CD4-positive, alpha-beta T cell treated with Interleukin-6 at 100 ng/mL for 8 hours (primary cell): ENCODE data around the gene PPP1R14B.
A peak's percentile ranks its signal among the peaks of the same experiment; 100 is the strongest.

Source experiments
- DNase-seq: peaks from one replicate; pipeline ENCODE4 v3.0.0-alpha.2; 2020; ENCODE audit warnings: mixed read lengths, low spot score

Gene PPP1R14B, protein sequence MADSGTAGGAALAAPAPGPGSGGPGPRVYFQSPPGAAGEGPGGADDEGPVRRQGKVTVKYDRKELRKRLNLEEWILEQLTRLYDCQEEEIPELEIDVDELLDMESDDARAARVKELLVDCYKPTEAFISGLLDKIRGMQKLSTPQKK

GRCh38 chr11:64246871-64247728, at the start of gene PPP1R14B:
PPP1R14B (minus strand) TSS chr11:64246943; CDS start chr11:64246673, 270 bp downstream.
- DNase-seq: peak; percentile 76

- DNase-seq: no peak
Observed at GRCh38 chr11:64296236-64296635, 49.5 kb upstream of the PPP1R14B start.

DNA sequence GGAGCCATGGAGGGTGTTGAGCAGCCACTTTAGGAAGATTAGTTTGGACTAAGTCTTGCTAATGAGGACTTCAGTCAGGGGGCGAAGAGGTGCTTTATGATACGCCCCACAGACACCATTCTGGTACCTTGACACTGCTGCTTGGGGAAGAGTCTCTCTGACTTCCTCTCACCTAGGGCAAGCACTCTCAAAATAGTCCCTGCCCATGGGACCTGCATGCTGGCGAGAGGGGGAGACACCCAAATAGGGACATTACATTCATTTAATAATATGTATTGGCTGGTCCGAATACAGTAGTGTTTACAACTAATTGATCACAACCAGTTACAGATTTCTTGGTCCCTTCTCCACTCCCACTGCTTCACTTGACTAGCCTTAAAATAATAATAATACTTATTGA, 49.0 kb upstream of the PPP1R14B start:
- DNase-seq: no peak

- DNase-seq: no peak
Observed at GRCh38 chr11:64294774-64295173, 48.0 kb upstream of the PPP1R14B start.

DNA sequence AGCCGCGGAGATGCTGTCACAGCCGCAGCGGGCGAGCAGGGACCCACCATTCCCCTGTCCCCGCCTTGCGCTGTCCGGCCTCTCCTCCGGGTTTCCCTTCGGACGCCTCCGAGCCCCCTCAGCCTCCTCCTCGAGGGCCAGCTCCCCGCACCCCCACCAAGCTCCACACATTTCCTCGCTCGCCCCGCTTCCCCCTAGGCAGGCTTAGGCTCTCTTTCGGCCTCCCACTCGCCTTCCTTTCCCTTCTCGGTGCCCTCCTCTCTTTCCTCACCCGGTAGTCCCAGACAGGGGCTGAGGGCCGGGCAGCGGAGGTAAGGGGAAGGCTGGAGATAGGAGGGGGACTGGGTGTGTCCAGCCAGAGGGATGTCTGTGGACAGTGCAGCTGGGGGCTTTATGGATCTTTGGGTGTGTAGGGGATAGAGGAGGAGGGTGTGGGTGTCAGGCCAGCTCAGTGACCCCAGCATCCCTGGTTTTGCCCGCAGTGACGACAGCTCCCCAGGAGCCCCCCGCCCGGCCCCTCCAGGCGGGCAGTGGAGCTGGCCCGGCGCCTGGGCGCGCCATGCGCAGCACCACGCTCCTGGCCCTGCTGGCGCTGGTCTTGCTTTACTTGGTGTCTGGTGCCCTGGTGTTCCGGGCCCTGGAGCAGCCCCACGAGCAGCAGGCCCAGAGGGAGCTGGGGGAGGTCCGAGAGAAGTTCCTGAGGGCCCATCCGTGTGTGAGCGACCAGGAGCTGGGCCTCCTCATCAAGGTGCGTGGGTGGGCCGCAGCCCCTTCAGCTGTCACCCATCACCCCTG, 45.9 kb upstream of the PPP1R14B start:
- DNase-seq: no peak

DNA sequence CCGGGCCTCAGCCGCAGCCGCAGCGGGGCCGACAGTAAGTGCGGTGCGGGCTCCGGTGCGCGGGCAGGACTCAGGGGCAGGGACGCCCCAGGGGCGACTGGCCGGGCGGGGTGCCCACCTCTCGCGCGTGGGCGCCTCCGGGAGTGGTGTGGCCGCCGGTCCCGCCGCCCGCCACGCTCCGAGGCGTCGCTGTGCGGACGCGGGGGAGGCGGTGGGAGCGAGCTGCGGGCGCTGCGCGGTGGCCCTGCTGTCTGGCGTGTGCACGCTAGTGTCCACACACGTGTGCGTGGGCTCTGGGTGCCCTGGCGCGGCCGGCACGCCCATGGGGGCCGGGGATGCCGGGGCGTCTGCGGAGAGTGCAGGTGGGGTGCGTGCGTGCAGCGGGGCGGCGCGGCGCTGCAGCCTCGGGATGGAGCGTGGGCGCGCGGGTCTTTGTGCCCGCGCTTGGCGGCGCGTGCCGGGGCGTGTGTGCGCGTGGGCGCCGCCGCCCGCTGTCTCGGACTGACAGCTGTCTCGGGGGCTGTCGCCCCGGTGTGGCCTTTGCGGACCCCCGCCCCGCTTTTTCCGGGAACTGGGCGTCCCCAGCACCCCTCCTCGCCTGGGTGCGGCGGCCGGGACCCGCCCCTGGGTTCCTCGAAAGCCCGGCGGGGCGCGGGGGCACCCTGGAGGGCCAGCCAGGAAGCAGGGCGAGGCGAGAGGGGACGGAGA, 45.2 kb upstream of the PPP1R14B start:
- no peak for DNase-seq

GRCh38 chr11:64291262-64291751, 44.6 kb upstream of the PPP1R14B start, which contains the start of gene KCNK4:
KCNK4 (plus strand) TSS chr11:64291302; CDS start chr11:64293019, 1,717 bp downstream.
- no peak for DNase-seq

GRCh38 chr11:64290352-64291261, 43.9 kb upstream of the PPP1R14B start:
- DNase-seq: no peak

GRCh38 chr11:64289002-64289564, 42.3 kb upstream of the PPP1R14B start:
- DNase-seq: no peak

DNA sequence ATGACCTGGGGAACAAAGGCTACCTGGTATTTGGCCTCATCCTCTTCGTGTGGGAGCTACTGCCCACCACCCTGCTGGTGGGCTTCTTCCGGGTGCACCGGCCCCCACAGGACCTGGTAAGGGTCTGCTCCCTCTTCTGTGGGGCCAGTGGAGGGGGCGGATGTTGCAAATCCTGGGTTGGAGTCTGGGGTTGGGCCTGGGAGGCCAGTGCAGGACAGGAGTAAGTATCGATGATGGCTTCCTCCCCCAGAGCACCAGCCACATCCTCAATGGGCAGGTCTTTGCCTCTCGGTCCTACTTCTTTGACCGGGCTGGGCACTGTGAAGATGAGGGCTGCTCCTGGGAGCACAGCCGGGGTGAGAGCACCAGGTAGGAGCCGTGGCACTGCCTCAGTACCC, 41.6 kb upstream of the PPP1R14B start:
- DNase-seq: no peak

GRCh38 chr11:64287676-64288352, 41.1 kb upstream of the PPP1R14B start:
- DNase-seq: no peak

- no peak for DNase-seq
Observed at GRCh38 chr11:64286801-64287159, 40.0 kb upstream of the PPP1R14B start.

DNA sequence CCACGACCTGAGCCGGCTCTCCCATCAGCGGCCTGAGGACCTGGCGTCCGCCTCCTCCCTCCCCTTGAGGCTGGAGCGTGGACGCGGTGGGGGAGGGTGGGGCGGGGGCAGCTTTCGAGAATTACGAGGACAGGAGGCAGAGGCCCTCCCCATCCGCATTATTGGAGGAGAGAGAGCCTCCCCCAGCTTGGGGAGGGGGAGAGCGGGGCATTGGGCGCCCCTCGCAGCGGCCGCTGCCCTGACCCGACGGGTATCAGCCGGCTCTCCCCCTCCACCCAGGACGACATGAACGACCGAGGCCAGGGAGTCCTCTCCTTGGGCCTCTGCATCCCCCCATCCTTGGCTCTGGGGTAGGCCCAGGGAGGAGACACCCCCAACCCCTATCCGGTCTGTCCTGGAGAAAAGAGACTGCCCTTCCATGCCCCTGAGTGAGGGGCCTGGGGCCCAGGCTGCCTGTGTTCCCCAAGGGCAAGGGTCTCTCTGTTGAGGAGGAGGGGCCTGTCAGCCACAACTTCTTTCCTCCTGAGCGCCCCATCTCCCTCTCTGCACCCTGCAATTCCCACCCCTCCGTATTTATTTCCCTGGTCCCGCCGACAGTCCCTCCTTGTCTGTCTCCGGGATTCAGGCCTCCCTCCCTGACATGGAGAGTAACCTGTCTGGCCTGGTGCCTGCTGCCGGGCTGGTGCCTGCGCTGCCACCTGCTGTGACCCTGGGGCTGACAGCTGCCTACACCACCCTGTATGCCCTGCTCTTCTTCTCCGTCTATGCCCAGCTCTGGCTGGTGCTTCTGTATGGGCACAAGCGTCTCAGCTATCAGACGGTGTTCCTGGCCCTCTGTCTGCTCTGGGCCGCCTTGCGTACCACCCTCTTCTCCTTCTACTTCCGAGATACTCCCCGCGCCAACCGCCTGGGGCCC, 39.4 kb upstream of the PPP1R14B start:
- DNase-seq: no peak

DNA sequence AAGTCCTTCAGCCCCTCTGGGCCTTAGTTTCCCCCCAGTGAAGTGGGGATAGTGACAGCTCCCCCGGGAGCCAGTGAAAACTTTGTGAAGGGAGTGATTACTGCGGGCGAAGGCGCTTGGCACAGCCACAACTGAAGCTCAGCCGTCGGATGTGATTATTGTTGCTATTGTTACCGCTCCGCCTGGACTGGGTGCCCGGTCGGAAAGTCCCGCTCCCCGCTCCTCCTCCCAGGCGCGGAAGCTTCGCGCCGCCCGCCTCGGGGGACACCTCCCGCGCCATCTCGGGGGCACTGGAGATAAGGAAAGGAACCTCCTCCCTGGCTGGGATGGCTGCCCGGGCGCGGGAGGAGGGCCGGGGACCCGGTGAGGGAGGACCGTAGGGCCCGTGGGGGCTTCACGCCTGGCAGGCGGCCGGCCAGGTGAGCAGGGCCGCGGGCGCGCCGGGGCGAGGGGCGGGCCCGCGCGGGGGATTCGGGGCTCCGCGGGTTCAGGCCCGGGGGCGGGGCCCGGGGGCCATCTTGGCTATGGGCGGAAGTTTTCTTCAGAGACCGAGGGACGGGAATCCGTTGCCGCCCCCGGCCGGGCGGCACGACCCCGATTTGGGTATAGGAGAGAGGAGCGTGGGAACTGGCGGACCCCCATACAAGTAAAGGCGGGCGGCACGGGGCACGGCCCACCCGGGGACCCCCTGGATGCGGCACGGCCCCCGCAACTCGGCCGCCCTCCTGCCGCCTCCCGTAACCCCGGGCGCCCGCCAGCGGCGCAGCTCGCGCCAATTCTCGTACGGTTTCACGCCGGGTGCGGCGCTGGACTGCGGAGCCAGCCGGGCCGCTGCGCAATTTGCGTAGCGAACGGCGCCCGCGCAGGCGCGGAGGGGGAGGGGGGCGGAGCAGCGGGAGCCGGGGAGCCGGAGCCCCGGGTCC, 38.5 kb upstream of the PPP1R14B start, which contains the start of gene GPR137:
GPR137 (plus strand) TSS at position 887 of the 923 bp plus-strand sequence. CDS start 677 bp downstream, outside the sequence.
- DNase-seq: peak; percentile 85

DNA sequence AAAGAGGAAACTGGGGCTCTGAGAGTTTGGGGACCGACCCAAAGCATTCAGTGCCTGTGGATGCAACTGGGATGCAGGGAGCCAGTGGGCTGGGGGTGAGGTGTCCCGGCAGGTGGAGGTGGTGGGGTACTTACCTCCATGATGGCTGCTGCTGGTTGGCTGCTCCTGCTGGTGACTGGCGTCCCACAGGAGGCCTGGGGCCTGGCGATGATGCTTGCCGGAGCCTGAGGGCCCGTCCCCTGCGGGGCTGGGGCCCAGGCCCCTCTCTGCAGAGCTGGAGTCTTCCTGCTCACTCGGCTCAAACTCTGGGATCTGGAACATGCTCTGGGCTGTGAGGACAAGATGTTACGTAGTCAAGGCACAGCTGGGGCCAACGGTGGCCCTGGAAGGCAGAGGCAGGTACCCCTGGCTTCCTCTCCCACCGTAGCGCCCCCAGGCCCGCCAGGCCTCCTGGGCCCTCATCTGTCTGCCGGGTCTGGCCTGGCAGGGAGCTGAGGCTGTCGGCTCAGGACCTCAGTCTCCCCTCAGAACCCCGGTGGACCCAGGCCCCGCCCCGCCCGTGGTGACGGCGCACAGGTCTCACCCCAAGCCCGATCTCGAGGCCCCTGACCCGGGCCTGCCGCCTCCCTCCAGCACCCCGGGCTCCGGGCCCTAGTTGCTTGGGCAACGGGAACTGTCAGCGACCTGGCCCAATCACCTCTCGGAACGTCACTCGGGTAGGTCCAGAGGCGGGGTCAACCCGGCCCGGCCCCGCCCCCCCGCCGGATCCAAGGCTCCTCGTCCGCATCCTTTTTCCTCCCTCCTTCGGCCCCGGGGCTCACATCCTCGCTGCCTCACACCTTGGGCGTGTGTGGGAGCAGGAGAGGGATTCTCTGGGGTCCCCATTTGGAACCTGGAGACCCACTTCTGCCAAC, 37.6 kb upstream of the PPP1R14B start, which contains the start of gene BAD:
BAD (minus strand) TSS at position 618 of the 914 bp plus-strand sequence; CDS start at position 321, 297 bp downstream.
- DNase-seq: peak; percentile 93

GRCh38 chr11:64283092-64283491, 36.3 kb upstream of the PPP1R14B start:
- no peak for DNase-seq
